Measurements from ENCODE around the gene ZNF594.

- TF ChIP-seq ZFYVE20 (CRISPR knock-in tag; IDR thresholded peaks at IDR 0.05; ENCODE audit: borderline replicate concordance, low read depth) (no peak), TAF1 (CRISPR knock-in tag; IDR thresholded peaks at IDR 0.05) (no peak), FOXJ3 (CRISPR knock-in tag; IDR thresholded peaks at IDR 0.05; ENCODE audit: borderline replicate concordance) (no peak), ZNF317 (CRISPR knock-in tag; IDR thresholded peaks at IDR 0.05) (no peak), TCF12 (IDR thresholded peaks at IDR 0.05) (no peak), TCF12 (CRISPR knock-in tag; IDR thresholded peaks at IDR 0.05) (no peak), ZNF24 (IDR thresholded peaks at IDR 0.05) (no peak)
- TF ChIP-seq, protein P1, sequence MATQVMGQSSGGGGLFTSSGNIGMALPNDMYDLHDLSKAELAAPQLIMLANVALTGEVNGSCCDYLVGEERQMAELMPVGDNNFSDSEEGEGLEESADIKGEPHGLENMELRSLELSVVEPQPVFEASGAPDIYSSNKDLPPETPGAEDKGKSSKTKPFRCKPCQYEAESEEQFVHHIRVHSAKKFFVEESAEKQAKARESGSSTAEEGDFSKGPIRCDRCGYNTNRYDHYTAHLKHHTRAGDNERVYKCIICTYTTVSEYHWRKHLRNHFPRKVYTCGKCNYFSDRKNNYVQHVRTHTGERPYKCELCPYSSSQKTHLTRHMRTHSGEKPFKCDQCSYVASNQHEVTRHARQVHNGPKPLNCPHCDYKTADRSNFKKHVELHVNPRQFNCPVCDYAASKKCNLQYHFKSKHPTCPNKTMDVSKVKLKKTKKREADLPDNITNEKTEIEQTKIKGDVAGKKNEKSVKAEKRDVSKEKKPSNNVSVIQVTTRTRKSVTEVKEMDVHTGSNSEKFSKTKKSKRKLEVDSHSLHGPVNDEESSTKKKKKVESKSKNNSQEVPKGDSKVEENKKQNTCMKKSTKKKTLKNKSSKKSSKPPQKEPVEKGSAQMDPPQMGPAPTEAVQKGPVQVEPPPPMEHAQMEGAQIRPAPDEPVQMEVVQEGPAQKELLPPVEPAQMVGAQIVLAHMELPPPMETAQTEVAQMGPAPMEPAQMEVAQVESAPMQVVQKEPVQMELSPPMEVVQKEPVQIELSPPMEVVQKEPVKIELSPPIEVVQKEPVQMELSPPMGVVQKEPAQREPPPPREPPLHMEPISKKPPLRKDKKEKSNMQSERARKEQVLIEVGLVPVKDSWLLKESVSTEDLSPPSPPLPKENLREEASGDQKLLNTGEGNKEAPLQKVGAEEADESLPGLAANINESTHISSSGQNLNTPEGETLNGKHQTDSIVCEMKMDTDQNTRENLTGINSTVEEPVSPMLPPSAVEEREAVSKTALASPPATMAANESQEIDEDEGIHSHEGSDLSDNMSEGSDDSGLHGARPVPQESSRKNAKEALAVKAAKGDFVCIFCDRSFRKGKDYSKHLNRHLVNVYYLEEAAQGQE (IDR thresholded peaks at IDR 0.05; ENCODE audit: borderline replicate concordance in 1 of 2, low read depth in 1 of 2, low read length in 2 of 2), result no peak
- TF ChIP-seq, protein P2, sequence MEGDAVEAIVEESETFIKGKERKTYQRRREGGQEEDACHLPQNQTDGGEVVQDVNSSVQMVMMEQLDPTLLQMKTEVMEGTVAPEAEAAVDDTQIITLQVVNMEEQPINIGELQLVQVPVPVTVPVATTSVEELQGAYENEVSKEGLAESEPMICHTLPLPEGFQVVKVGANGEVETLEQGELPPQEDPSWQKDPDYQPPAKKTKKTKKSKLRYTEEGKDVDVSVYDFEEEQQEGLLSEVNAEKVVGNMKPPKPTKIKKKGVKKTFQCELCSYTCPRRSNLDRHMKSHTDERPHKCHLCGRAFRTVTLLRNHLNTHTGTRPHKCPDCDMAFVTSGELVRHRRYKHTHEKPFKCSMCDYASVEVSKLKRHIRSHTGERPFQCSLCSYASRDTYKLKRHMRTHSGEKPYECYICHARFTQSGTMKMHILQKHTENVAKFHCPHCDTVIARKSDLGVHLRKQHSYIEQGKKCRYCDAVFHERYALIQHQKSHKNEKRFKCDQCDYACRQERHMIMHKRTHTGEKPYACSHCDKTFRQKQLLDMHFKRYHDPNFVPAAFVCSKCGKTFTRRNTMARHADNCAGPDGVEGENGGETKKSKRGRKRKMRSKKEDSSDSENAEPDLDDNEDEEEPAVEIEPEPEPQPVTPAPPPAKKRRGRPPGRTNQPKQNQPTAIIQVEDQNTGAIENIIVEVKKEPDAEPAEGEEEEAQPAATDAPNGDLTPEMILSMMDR (CRISPR knock-in tag; IDR thresholded peaks at IDR 0.05), result no peak
- TF ChIP-seq, protein P3, sequence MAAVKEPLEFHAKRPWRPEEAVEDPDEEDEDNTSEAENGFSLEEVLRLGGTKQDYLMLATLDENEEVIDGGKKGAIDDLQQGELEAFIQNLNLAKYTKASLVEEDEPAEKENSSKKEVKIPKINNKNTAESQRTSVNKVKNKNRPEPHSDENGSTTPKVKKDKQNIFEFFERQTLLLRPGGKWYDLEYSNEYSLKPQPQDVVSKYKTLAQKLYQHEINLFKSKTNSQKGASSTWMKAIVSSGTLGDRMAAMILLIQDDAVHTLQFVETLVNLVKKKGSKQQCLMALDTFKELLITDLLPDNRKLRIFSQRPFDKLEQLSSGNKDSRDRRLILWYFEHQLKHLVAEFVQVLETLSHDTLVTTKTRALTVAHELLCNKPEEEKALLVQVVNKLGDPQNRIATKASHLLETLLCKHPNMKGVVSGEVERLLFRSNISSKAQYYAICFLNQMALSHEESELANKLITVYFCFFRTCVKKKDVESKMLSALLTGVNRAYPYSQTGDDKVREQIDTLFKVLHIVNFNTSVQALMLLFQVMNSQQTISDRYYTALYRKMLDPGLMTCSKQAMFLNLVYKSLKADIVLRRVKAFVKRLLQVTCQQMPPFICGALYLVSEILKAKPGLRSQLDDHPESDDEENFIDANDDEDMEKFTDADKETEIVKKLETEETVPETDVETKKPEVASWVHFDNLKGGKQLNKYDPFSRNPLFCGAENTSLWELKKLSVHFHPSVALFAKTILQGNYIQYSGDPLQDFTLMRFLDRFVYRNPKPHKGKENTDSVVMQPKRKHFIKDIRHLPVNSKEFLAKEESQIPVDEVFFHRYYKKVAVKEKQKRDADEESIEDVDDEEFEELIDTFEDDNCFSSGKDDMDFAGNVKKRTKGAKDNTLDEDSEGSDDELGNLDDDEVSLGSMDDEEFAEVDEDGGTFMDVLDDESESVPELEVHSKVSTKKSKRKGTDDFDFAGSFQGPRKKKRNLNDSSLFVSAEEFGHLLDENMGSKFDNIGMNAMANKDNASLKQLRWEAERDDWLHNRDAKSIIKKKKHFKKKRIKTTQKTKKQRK (IDR thresholded peaks at IDR 0.05; ENCODE audit: low read length), result no peak
Observed at GRCh38 chr17:5226940-5227878, 35.5 kb upstream of the ZNF594 start.
